A673 (cell line): ENCODE data around the gene WDR31. TPM values are rescaled to one million over a fixed set of nuclear protein-coding genes. Genes with fewer than 3 reads are reported as not detected.

ENCODE experiments used
- BruUV-seq: library from RNA; stranded (reverse); fragments of 400-500 nt; replicated peaks from 2 replicates; lab custom pipeline; 2021; lab: Mats Ljungman, UMichigan
- CTCF ChIA-PET: fragments of 300-600 bp; sonication (Branson Sonifier 250); formaldehyde crosslinking; loops from one replicate; lab custom pipeline; 2022; ENCODE audit warnings: antibody characterized with exemption; lab: Charles Lee
- POLR2A ChIA-PET: fragments of 300-600 bp; sonication (Branson Sonifier 250); formaldehyde crosslinking; loops from one replicate; lab custom pipeline; 2022; ENCODE audit warnings: antibody characterized with exemption; ENCODE audit not compliant: low non-redundant PET; lab: Charles Lee
- DNase-seq: peaks from one replicate; pipeline ENCODE4 v3.0.0-alpha.2; 2015; ENCODE audit warnings: low spot score
- H3K27ac ChIP-seq: fragments of 200-600 bp; sonication (generic); 2 replicates; pipeline ENCODE4 v1.5.1; 2016; ENCODE audit warnings: mixed run types, low read depth, mild to moderate bottlenecking, mixed read lengths, antibody characterized with exemption, low read length; ENCODE audit not compliant: poor library complexity, severe bottlenecking
- H3K27me3 ChIP-seq: fragments of 200-600 bp; sonication (generic); replicated peaks from 2 replicates; pipeline ENCODE4 v1.6.1; 2017; ENCODE audit warnings: mixed run types, low read depth, mild to moderate bottlenecking, mixed read lengths, antibody characterized with exemption, low read length; ENCODE audit not compliant: insufficient read depth, poor library complexity
- H3K36me3 ChIP-seq: fragments of 200-600 bp; sonication (generic); 2 replicates; pipeline ENCODE4 v1.6.1; 2016; ENCODE audit warnings: mixed run types, mild to moderate bottlenecking, mixed read lengths, antibody characterized with exemption, low read length; ENCODE audit not compliant: insufficient read depth, poor library complexity, severe bottlenecking
- H3K4me1 ChIP-seq: fragments of 200-600 bp; sonication (generic); 2 replicates; pipeline ENCODE4 v1.6.1; 2017; ENCODE audit warnings: mixed run types, mild to moderate bottlenecking, mixed read lengths, antibody characterized with exemption, low read length; ENCODE audit not compliant: insufficient read depth, poor library complexity, severe bottlenecking
- H3K4me3 ChIP-seq: fragments of 200-600 bp; sonication (generic); 2 replicates; pipeline ENCODE4 v1.5.1; 2016; ENCODE audit warnings: low read depth, mixed run types, mild to moderate bottlenecking, mixed read lengths, low read length; ENCODE audit not compliant: poor library complexity, severe bottlenecking
- H3K9me3 ChIP-seq: fragments of 200-600 bp; sonication (generic); 2 replicates; pipeline ENCODE4 v1.6.1; 2016; ENCODE audit warnings: mixed run types, low read depth, mild to moderate bottlenecking, mixed read lengths, antibody characterized with exemption, low read length; ENCODE audit not compliant: poor library complexity, severe bottlenecking
- CTCF ChIP-seq: fragments of 300-800, 200-600 bp; sonication (generic); conservative IDR thresholded peaks from 2 replicates; pipeline ENCODE4 v1.5.1; 2017; ENCODE audit warnings: low read depth, mild to moderate bottlenecking, antibody characterized with exemption, low read length, moderate library complexity, mixed read lengths
- EZH2 ChIP-seq: fragments of 200-600 bp; sonication (generic); IDR thresholded peaks from 2 replicates; pipeline ENCODE4 v1.6.1; 2017; ENCODE audit warnings: borderline replicate concordance, low read depth, mild to moderate bottlenecking, mixed read lengths, antibody characterized with exemption, low read length; ENCODE audit not compliant: poor library complexity, severe bottlenecking
- intact Hi-C: fragments of 100-400 bp; cut with micrococcal nuclease; formaldehyde crosslinking; loops from one replicate; pipeline ENCODE4 v1.10.0; 2022; ENCODE audit not compliant: unreplicated experiment
- total RNA-seq: library from RNA; stranded (reverse); gene quantifications from 2 replicates; pipeline ENCODE4 v1.2.3, GENCODE V29; 2021

The WDR31 gene
- total RNA-seq, 1 experiment from 2014 or later = 1.3 TPM

- Histone ChIP-seq H3K4me1 (no peaks in the 10 kb centered on the region), H3K36me3 (peaks cover 6% of the 10 kb centered on the region), H3K9me3 (no peaks in the 10 kb centered on the region), H3K27ac (no peak overlapping the region), H3K27me3 (no peaks in the 10 kb centered on the region), H3K4me3 (no peak overlapping the region)
- no peak for DNase-seq
- ChIA-PET CTCF (no interaction called here), POLR2A (no interaction called here)
- no peak for TF ChIP-seq EZH2
- TF ChIP-seq CTCF = no peak
- BruUV-seq = no TSS peak
- intact Hi-C loops = no loop called here
Measured at GRCh38 chr9:113372059-113372458, 32.0 kb upstream of the WDR31 start.

GRCh38 chr9:113370806-113371325 lies 30.8 kb upstream of the WDR31 start:
- H3K4me3 ChIP-seq = no peak overlapping the region
- CTCF ChIA-PET = no interaction called here
- H3K27ac ChIP-seq = no peak overlapping the region
- H3K4me1 ChIP-seq = no peaks in the 10 kb centered on the region
- no peaks in the 10 kb centered on the region for H3K9me3 ChIP-seq
- H3K36me3 ChIP-seq = peaks cover 6% of the 10 kb centered on the region
- POLR2A ChIA-PET = no interaction called here
- TF ChIP-seq CTCF = no peak
- DNase-seq = no peak
- H3K27me3 ChIP-seq = no peaks in the 10 kb centered on the region
- intact Hi-C loops = no loop called here
- no TSS peak for BruUV-seq

- no peak for TF ChIP-seq CTCF
- TF ChIP-seq EZH2 = no peak
- H3K27ac ChIP-seq = no peak overlapping the region
- H3K27me3 ChIP-seq = no peaks in the 10 kb centered on the region
- no TSS peak for BruUV-seq
- no peak for DNase-seq
- no peaks in the 10 kb centered on the region for H3K4me1 ChIP-seq
- H3K36me3 ChIP-seq = peaks cover 6% of the 10 kb centered on the region
- ChIA-PET POLR2A (no interaction called here), CTCF (no interaction called here)
- no peaks in the 10 kb centered on the region for H3K9me3 ChIP-seq
- no peak overlapping the region for H3K4me3 ChIP-seq
- intact Hi-C loops = no loop called here
Measured at GRCh38 chr9:113369855-113370140, 29.7 kb upstream of the WDR31 start.
